Prostate gland (tissue), 2 donors: ENCODE data around the gene ROBO1. TPM values are rescaled to one million over a fixed set of nuclear protein-coding genes. Genes with fewer than 3 reads are reported as not detected.

Experiments
- DNase-seq: peaks from one replicate; pipeline ENCODE4 v3.0.0-alpha.2; 2019; ENCODE audit warnings: low spot score
- H3K27ac ChIP-seq, 2 donors: fragments of 200-600 bp; sonication (generic); 2 replicates each; pipeline ENCODE4 v1.5.1; 2017 to 2019
- H3K27me3 ChIP-seq: fragments of 200-600 bp; sonication (generic); replicated peaks from 2 replicates; pipeline ENCODE4 v1.5.1; 2019; ENCODE audit not compliant: insufficient read depth
- H3K36me3 ChIP-seq, 2 donors: fragments of 200-600 bp; sonication (generic); 1 replicate in 1 of 2; 2 replicates in 1 of 2; pipeline versions ENCODE4 v1.5.1 to v1.8.1; 2017 to 2019
- H3K4me1 ChIP-seq: fragments of 200-600 bp; sonication (generic); replicated peaks from 2 replicates; pipeline ENCODE4 v1.5.1; 2019
- H3K4me3 ChIP-seq, 2 donors: fragments of 200-600 bp; sonication (generic); 2 replicates each; pipeline ENCODE4 v1.5.1; 2017 to 2019
- H3K9me3 ChIP-seq: fragments of 200-600 bp; sonication (generic); 2 replicates; pipeline ENCODE4 v1.5.1; 2017
- POLR2A ChIP-seq: fragments of 450-650 bp; IDR thresholded peaks from one replicate; pipeline ENCODE4 v1.6.1; 2016; ENCODE audit warnings: antibody characterized with exemption, mild to moderate bottlenecking
- POLR2AphosphoS5 ChIP-seq: sonication (generic); formaldehyde crosslinking; IDR thresholded peaks from one replicate; pipeline ENCODE4 v1.6.1; 2017; ENCODE audit warnings: antibody characterized with exemption
- WGBS: methylation state at CpG from one replicate; pipeline ENCODE4 v1.1.5; 2018; 5-methylcytosine and 5-hydroxymethylcytosine counted together
- intact Hi-C: fragments of 100-400 bp; cut with DNase I; formaldehyde crosslinking; loops from one replicate; pipeline ENCODE4 v1.14.2; 2022
- total RNA-seq, 2 donors: library from RNA; depleted of rRNA; stranded (reverse); fragments of >200 nt; gene quantifications; one replicate each; pipeline ENCODE4 v1.1.0, GENCODE V29; 2016
- TF ChIP-seq, protein P1 (sequence below), 4 experiments: fragments of 200-600 bp in 2 of 4; fragments of 450-650 bp in 2 of 4; sonication (generic) in 2 of 4; IDR thresholded peaks; 1 replicate in 3 of 4; 2 replicates in 1 of 4; pipeline ENCODE4 v1.5.1; 2016 to 2019; ENCODE audit warnings: antibody characterized with exemption in 4 of 4, mild to moderate bottlenecking in 2 of 4, moderate library complexity in 2 of 4

Gene ROBO1
- total RNA-seq, 2 donors from 2014 or later: 37.6 to 50.8 TPM

DNA sequence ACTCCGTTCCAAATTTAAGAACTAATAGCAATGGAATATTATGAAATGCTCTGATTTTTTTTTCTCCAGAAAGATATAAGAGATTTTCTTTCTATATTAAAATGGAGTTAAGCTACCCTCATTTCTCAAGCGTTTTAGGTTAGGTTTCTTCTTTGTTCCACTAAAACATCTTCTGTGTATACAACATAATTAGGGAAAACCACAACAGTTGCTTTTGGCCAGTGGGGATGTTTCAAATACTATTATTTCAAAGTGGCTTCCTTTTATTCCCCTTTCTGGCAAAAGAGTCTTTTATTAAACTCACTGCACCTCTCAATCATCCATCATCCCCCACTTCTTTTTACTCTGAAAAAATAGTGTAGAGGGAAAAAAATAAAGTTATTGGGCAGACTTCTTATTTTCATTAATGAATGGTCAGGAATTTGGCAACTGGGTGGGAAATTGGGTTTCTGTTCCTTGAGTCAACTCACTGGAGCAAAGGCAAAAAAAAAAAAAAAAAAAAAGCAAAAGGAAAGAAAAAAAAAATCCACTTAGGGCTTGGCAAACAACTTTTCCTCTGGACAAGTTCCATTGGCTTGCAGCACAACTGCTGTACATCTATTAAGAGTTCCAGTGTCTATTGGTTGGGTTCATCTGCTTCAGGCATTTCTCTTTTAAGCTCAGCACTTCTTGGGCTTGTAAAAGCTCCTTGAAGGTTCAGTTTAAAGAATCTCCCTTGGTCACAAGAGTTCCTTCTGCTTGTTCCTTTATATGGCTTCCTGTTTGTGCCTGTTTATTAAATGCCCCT lies 963.4 kb downstream of the ROBO1 start:
- DNase-seq: peak; percentile 13
- no peak overlapping the region for H3K4me3 ChIP-seq
- TF ChIP-seq POLR2AphosphoS5: peak; percentile 16
- TF ChIP-seq, protein P1, sequence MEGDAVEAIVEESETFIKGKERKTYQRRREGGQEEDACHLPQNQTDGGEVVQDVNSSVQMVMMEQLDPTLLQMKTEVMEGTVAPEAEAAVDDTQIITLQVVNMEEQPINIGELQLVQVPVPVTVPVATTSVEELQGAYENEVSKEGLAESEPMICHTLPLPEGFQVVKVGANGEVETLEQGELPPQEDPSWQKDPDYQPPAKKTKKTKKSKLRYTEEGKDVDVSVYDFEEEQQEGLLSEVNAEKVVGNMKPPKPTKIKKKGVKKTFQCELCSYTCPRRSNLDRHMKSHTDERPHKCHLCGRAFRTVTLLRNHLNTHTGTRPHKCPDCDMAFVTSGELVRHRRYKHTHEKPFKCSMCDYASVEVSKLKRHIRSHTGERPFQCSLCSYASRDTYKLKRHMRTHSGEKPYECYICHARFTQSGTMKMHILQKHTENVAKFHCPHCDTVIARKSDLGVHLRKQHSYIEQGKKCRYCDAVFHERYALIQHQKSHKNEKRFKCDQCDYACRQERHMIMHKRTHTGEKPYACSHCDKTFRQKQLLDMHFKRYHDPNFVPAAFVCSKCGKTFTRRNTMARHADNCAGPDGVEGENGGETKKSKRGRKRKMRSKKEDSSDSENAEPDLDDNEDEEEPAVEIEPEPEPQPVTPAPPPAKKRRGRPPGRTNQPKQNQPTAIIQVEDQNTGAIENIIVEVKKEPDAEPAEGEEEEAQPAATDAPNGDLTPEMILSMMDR (IDR thresholded peaks at IDR 0.05): no peak
- intact Hi-C loops: no loop called here
- H3K9me3 ChIP-seq: no peaks in the 10 kb centered on the region
- H3K36me3 ChIP-seq: no peaks in the 10 kb centered on the region
- no peak overlapping the region for H3K27ac ChIP-seq
- 10% methylated on average over 2 of the region's 2 CpGs for WGBS
- no peaks in the 10 kb centered on the region for H3K27me3 ChIP-seq
- no peaks in the 10 kb centered on the region for H3K4me1 ChIP-seq

DNA sequence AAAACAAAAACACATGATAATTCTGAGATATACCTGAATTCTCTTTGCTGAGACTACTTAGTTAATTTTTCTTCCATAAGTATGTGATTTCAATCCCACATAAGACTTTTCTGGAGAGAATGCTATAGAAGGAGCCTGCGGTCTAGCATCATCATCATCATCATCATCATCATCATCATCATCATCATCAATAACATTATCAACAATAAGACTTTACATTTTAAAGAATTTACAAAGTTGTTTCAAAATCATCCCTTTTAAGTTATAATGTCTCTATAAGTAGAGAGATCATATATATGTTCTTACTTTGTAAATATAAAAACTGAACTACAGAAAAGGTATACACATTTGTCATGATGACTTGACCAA lies 965.3 kb downstream of the ROBO1 start:
- Histone ChIP-seq H3K36me3 (no peaks in the 10 kb centered on the region), H3K27me3 (no peaks in the 10 kb centered on the region), H3K9me3 (no peaks in the 10 kb centered on the region), H3K27ac (no peak overlapping the region), H3K4me1 (no peaks in the 10 kb centered on the region), H3K4me3 (no peak overlapping the region)
- intact Hi-C loops: no loop called here
- 100% methylated on average over 1 of the region's 1 CpG for WGBS
- no peak for DNase-seq
- TF ChIP-seq POLR2A (no peak), POLR2AphosphoS5 (no peak)
- TF ChIP-seq, protein P1 (IDR thresholded peaks at IDR 0.05): no peak

DNA sequence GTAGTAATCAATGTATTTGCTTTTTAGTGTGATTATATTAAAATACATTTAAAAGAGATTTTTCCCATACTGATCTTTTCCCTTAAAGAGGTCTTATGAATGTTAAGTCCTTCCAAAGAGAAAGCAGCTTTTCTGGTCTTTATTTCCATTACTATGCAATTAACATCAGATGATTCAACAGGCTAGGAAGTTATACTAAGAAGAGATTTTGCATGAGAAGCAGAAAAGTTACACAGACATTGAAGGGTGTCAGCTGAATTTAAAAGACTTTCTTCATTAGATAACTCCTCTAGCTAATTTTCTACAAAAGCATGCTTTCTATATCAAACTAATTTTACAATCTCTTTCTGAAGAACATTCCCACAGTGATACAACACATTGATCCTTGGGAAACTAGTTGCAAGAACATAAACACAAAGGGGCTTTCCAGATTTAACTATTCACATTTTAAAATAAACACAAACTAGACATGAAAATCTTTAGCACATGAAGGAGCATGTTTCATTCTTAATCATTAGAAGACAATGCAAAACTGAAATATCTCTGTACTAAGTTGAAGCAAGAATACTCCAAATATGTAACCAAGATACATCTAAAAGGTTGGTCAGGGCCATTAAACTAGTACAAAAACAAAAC lies 965.8 kb downstream of the ROBO1 start:
- DNase-seq: no peak
- no peaks in the 10 kb centered on the region for H3K4me1 ChIP-seq
- H3K27ac ChIP-seq: no peak overlapping the region

DNA sequence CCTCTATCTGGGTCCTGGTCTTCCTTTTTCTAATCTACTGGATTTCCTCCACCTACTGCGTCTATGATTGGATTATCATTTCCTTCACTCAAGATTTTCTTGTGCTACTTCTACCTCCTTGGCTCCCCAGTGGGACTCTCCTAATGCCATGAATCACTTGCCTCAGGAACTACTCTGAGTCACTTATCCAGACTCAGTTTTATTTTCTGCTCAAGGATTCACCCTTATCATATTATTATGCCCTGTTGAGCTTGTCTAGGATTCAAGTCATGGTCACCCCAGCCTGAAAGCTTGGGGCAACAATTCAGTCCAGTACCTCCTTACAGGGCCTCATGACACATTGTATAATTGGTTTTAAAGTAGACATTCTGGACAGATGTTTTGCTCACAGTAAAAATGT lies 968.1 kb downstream of the ROBO1 start:
- WGBS: 100% methylated on average over 1 of the region's 1 CpG
- H3K27ac ChIP-seq: no peak overlapping the region
- TF ChIP-seq POLR2A (no peak), POLR2AphosphoS5 (no peak)
- TF ChIP-seq, protein P1 (IDR thresholded peaks at IDR 0.05): no peak
- no peak for DNase-seq
- H3K27me3 ChIP-seq: no peaks in the 10 kb centered on the region
- no peaks in the 10 kb centered on the region for H3K36me3 ChIP-seq
- no peak overlapping the region for H3K4me3 ChIP-seq
- H3K4me1 ChIP-seq: no peaks in the 10 kb centered on the region
- H3K9me3 ChIP-seq: no peaks in the 10 kb centered on the region
- intact Hi-C loops: no loop called here

More for the DNA sequence above, 965.8 kb downstream of the ROBO1 start:
- no peak overlapping the region for H3K4me3 ChIP-seq
- intact Hi-C loops: no loop called here
- no peaks in the 10 kb centered on the region for H3K27me3 ChIP-seq
- no peaks in the 10 kb centered on the region for H3K9me3 ChIP-seq
- TF ChIP-seq POLR2AphosphoS5 (no peak), POLR2A (no peak)
- TF ChIP-seq, protein P1 (IDR thresholded peaks at IDR 0.05): no peak
- no peaks in the 10 kb centered on the region for H3K36me3 ChIP-seq
